GM18502 (cell line): ENCODE results near the gene HIBCH.

Source experiments
- ATAC-seq: cut with Tn5 transposase; IDR thresholded peaks from one replicate; pipeline ENCODE4 v1.9.1; 2021; ENCODE audit warnings: mild to moderate bottlenecking; ENCODE audit not compliant: unreplicated experiment, poor library complexity

The HIBCH gene

DNA sequence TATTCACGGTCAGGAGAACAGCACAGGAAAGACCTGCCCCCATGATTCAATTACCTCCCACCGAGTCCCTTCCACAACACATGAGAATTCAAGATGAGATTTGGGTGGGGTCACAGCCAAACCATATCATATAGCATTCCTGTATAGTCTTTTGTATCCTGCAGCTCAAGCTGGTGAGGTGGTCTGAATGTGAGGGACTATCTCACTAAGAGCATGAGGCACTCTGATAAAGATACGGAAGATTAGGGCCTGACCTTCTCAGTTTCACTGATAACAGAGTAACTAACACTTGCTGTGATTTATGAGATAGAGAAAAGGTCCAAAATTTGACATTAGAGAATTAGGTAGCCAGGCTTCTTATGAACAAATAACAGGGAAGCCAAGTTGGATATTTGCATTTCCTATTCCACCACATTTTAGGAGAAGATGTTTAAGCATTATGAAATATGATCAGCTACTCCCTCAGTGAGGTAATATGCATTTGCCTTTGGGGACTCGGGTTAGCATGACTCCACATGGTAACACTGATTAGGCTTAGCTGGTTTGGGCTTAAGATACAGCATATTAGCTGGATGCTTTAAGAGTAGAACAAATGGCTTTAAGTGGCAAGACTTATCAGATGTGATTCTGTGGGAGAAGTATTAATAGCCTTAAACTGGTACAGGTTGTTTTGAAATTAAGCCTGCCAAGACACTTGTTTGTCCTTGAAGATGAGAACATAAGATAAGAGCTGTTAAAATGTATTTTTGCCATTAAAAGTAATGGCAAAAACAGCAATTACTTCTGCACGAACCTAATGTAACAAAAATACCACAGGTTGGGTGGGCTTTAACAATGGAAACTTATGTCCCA, 150.2 kb downstream of the HIBCH start:
- ATAC-seq, result no peak

DNA sequence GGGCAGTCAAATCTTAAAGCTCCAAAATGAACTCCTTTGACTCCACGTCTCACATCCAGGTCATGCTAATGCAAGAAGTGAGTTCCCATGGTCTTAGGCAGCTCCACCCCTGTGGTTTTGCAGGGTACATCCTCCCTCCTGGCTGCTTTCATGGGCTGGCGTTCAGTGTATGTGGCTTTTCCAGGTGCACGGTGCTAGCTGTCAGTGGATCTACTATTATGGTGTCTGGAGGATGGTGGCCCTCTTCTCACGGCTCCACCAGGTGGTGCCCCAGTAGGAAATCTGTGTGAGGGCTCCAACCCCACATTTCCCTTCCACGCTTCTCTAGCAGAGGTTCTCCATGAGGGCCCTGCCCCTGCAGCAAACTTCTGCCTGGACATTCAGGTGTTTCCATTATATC, 151.9 kb downstream of the HIBCH start:
- ATAC-seq, result no peak

DNA sequence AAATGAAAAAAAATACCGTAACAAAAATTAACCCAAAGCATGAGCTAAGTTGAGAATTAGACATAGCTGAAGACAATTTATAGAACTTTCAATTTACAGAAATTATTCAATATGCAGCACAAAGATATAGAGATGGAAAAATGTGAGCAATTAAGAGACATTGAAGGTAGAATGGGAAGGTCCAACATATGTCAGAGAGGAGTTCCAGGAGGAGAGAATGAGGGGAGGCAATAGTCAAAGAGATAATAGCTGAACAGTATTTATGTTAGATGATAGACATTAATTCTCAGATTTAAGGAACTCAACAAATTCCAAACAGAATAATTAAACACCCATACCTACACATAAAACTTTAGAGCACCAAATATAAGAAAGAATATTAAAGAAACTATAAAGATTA, 154.1 kb downstream of the HIBCH start:
- no peak for ATAC-seq

DNA sequence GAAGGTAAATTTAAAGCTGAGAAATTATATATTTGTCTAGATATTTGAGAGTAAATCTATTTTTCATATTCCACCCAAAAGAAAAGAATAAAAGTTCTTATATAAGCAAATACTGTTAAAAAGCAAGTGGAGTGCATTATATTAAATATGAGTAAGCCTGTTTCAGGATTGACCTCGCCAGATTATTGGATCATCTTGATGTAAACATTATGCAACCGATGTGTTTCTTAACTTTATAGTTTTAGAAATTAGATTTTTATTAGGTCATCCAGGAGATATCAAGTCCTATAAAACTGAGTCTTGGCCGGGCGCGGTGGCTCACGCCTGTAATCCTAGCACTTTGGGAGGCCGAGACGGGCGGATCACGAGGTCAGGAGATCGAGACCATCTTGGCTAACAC, 156.8 kb downstream of the HIBCH start:
- no peak for ATAC-seq

DNA sequence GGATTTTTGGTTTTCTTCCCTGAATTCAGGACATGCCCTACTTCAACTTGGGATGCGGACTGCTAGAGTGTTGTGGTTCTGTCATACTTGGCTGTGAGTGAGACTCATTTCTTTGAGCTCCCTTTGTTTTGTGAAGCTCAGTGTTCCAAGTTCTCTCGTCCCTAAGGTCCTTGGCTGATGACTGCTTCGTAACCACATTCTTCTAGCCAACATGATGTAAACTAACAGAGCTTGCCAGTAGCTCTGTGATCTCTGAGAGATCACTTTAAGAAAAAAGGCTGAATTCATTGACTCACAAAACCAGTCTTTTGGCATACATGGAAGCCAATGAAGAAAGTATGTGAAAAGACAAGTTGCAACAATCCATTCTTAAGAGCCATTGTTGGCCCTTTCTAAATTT, 160.2 kb downstream of the HIBCH start:
- no peak for ATAC-seq

DNA sequence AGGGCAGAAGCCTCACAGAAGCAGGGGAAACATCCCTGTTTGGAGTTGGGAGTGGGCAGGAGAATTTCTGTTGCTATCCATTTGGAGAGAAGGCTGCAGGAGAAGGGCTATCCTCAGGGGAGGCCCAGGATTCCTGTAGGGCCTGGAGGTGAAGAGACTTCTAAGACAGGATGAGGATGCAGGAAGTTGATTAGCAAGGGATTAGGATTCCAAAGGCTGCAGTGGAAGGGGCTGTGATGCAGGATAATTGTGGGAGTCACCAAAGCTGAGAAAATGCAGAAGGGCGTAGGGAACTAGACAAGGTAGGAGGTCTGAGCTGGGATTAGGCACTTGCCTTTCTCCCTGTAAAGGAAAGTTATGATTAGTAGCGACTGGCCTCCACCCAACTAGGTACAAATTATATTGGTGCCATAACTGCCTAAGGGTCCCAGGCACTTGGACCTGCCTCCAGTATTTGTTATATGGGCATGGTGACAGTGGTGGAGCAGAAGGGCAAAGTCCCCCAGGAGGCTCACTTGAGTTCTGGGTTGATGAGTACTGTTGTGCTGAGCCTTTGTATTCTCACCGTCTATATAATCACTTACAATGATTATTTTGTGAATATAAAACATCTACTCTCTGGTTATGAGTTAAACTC, 160.7 kb downstream of the HIBCH start:
- no peak for ATAC-seq

DNA sequence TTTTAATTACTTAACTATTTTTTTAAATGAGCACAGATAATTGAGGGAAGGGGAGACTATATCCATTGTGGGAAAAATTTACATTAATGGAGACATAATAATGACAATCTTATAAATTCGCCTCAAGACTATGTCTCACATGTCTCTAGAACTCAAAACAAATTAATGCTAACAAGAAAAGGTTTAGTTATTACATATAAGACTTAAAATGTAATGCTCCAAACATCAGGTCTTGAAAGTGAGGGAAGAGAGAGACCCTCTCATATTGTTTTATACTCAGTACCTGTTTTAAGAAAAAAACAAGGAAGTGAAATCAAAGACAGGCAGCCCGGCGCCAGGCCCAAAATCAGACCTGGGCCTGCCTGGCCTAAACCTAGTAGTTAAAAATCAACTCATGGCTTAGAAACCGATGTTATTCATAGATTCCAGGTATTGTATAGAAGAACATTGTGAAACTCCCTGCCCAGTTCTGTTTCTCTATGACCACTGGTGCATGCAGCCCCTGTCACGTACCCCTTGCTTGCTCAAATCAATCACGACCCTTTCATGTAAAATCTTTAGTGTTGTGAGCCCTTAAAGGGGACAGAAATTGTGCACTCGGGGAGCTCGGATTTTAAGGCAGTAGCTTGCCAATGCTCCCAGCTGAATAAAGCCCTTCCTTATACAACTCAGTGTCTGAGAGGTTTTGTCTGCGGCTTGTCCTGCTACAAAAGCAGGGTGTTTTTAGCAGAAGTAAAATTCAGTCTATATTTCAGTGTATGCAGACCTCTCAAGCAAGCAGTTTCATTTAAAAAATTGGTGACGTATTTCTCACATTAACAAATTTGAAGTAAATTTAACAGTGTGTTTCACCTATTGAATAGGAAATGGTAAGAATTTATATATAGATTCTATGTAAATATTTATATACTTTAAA, 161.8 kb downstream of the HIBCH start:
- ATAC-seq, result peak; percentile 47

DNA sequence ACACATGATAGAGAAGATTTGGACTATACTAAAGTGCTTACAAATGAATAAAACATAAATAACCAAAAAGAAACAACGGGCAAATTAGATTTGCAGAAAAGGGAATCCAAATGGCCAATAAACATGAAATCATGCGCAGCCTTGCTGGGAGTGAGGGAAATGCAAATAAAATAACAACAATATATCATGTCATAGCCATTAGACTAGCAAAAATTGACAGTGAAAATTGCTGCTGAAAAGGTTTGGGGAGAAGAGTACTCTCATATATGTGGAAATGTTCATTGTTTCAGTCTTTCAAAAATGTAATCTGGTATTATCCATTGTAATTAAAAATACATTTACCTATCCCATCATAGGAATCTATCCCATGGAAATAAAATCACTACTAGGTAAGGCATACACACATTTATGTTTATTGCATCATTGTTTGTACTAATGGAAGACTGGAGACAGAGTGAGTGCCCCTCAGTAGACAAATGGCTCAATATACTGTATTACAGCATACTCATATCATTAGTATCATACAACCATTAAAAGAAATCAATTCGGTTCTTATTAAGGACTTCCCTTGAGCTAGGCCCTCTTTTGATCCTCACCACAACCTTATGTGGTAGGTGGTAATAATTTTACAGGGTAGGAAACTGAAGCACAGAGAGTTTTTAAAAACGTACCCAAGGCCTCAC, 163.0 kb downstream of the HIBCH start:
- no peak for ATAC-seq
